ENCODE measurements around the gene NUDT7. TPM values are rescaled to one million over a fixed set of nuclear protein-coding genes. Genes with fewer than 3 reads are reported as not detected.

The NUDT7 gene
- total and polyA plus RNA-seq, 2 experiments from 2014 or later: 5.6 to 14.3 TPM

DNA sequence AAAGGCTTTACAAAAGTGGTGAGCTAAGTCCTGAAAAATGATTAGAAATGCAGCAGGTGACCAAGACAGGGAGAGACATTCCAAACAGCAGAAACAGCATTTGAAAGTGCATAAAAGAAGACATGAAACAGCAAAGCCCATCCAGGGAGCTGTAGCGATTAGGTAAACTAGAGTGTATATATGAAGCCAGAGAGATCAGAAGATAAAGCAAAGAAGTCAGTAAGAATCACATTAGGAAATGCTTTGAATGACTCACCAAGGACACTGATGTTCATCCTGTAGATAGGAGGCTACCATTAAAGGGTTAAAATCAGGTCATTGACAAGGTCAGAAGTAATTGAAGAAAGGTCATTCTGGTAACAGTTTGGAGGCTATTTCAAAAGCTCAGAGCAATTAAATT lies 38.5 kb downstream of the NUDT7 start (continued):
- TF ChIP-seq EZH2 (IDR thresholded peaks at IDR 0.05; ENCODE audit: low read depth, unreplicated experiment): no peak
- TF ChIP-seq STAT1 (IDR thresholded peaks at IDR 0.05; ENCODE audit: unreplicated experiment): no peak
- TF ChIP-seq, protein P1, sequence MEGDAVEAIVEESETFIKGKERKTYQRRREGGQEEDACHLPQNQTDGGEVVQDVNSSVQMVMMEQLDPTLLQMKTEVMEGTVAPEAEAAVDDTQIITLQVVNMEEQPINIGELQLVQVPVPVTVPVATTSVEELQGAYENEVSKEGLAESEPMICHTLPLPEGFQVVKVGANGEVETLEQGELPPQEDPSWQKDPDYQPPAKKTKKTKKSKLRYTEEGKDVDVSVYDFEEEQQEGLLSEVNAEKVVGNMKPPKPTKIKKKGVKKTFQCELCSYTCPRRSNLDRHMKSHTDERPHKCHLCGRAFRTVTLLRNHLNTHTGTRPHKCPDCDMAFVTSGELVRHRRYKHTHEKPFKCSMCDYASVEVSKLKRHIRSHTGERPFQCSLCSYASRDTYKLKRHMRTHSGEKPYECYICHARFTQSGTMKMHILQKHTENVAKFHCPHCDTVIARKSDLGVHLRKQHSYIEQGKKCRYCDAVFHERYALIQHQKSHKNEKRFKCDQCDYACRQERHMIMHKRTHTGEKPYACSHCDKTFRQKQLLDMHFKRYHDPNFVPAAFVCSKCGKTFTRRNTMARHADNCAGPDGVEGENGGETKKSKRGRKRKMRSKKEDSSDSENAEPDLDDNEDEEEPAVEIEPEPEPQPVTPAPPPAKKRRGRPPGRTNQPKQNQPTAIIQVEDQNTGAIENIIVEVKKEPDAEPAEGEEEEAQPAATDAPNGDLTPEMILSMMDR (conservative IDR thresholded peaks at IDR 0.05; ENCODE audit: low read depth in 2 of 2): no peak
- no peak for TF ChIP-seq ZNF331 (CRISPR knock-in tag; IDR thresholded peaks at IDR 0.05; ENCODE audit: low read depth)

DNA sequence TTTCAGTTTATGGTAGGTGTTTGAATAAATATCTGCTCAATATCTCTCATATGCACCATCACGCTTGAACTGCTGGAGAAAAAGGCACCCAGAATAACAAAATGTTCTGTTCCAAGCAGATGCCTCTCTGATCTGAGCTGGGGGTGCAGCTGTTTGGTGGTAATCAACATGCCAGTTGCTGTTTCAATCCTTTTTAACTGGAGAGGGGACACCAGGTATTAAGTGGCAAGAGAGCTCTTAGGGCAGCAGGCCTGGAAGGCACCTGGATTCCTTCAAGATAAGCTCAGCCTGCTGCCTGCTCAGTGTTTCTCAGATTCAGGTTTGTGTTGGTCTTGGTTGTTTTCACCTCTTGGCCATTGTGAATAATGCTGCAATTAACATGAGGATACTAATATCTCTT lies 38.9 kb downstream of the NUDT7 start:
- H3K36me3 ChIP-seq (ENCODE audit: insufficient read depth): no peaks in the 10 kb centered on the region
- H3K27me3 ChIP-seq (ENCODE audit: insufficient read depth): no peaks in the 10 kb centered on the region
- H3K4me2 ChIP-seq: no peak overlapping the region
- no peaks in the 10 kb centered on the region for H3K36me3 Mint-ChIP-seq (ENCODE audit: low read depth)
- H3K9me2 ChIP-seq (ENCODE audit: insufficient read depth): peaks cover 5% of the 10 kb centered on the region; the same call in 1 of the 2 replicates
- H3K4me3 ChIP-seq: no peak overlapping the region
- no peaks in the 10 kb centered on the region for H3K4me1 Mint-ChIP-seq
- H3K27ac Mint-ChIP-seq: no peak overlapping the region
- no peak overlapping the region for H2AFZ ChIP-seq
- no peaks in the 10 kb centered on the region for H3K27me3 Mint-ChIP-seq (ENCODE audit: insufficient read depth, low read depth, poor library complexity)
- H3K9me3 Mint-ChIP-seq: peaks cover 3% of the 10 kb centered on the region; the same call in 1 of the 3 replicates
- no peaks in the 10 kb centered on the region for H3K4me1 ChIP-seq (ENCODE audit: insufficient read depth)
- no peaks in the 10 kb centered on the region for H3F3A ChIP-seq (replicated peaks; ENCODE audit: low read depth)
- ATAC-seq (no peak), DNase-seq (ENCODE audit: low spot score) (no peak)
- no peaks in the 10 kb centered on the region for H4K20me1 ChIP-seq (replicated peaks; ENCODE audit: insufficient read depth)
- no peak overlapping the region for H3K27ac ChIP-seq (ENCODE audit: low read depth)
- H3K4me3 Mint-ChIP-seq: no peak overlapping the region
- no peaks in the 10 kb centered on the region for H3K79me2 ChIP-seq (replicated peaks; ENCODE audit: insufficient read depth)
- TF ChIP-seq ZNF114 (CRISPR knock-in tag; IDR thresholded peaks at IDR 0.05) (no peak), ZNF331 (CRISPR knock-in tag; IDR thresholded peaks at IDR 0.05; ENCODE audit: low read depth) (no peak), CREB1 (CRISPR knock-in tag; IDR thresholded peaks at IDR 0.05; ENCODE audit: low read depth) (no peak), JUNB (IDR thresholded peaks at IDR 0.05; ENCODE audit: unreplicated experiment) (no peak), EZH2 (IDR thresholded peaks at IDR 0.05; ENCODE audit: low read depth, unreplicated experiment) (no peak)
- TF ChIP-seq, protein P2, sequence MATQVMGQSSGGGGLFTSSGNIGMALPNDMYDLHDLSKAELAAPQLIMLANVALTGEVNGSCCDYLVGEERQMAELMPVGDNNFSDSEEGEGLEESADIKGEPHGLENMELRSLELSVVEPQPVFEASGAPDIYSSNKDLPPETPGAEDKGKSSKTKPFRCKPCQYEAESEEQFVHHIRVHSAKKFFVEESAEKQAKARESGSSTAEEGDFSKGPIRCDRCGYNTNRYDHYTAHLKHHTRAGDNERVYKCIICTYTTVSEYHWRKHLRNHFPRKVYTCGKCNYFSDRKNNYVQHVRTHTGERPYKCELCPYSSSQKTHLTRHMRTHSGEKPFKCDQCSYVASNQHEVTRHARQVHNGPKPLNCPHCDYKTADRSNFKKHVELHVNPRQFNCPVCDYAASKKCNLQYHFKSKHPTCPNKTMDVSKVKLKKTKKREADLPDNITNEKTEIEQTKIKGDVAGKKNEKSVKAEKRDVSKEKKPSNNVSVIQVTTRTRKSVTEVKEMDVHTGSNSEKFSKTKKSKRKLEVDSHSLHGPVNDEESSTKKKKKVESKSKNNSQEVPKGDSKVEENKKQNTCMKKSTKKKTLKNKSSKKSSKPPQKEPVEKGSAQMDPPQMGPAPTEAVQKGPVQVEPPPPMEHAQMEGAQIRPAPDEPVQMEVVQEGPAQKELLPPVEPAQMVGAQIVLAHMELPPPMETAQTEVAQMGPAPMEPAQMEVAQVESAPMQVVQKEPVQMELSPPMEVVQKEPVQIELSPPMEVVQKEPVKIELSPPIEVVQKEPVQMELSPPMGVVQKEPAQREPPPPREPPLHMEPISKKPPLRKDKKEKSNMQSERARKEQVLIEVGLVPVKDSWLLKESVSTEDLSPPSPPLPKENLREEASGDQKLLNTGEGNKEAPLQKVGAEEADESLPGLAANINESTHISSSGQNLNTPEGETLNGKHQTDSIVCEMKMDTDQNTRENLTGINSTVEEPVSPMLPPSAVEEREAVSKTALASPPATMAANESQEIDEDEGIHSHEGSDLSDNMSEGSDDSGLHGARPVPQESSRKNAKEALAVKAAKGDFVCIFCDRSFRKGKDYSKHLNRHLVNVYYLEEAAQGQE (IDR thresholded peaks at IDR 0.05; ENCODE audit: unreplicated experiment): no peak
- TF ChIP-seq, protein P3, sequence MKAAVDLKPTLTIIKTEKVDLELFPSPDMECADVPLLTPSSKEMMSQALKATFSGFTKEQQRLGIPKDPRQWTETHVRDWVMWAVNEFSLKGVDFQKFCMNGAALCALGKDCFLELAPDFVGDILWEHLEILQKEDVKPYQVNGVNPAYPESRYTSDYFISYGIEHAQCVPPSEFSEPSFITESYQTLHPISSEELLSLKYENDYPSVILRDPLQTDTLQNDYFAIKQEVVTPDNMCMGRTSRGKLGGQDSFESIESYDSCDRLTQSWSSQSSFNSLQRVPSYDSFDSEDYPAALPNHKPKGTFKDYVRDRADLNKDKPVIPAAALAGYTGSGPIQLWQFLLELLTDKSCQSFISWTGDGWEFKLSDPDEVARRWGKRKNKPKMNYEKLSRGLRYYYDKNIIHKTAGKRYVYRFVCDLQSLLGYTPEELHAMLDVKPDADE (IDR thresholded peaks at IDR 0.05): no peak
- TF ChIP-seq, protein P1 (conservative IDR thresholded peaks at IDR 0.05; ENCODE audit: low read depth in 2 of 2): no peak
- TF ChIP-seq, protein P4, sequence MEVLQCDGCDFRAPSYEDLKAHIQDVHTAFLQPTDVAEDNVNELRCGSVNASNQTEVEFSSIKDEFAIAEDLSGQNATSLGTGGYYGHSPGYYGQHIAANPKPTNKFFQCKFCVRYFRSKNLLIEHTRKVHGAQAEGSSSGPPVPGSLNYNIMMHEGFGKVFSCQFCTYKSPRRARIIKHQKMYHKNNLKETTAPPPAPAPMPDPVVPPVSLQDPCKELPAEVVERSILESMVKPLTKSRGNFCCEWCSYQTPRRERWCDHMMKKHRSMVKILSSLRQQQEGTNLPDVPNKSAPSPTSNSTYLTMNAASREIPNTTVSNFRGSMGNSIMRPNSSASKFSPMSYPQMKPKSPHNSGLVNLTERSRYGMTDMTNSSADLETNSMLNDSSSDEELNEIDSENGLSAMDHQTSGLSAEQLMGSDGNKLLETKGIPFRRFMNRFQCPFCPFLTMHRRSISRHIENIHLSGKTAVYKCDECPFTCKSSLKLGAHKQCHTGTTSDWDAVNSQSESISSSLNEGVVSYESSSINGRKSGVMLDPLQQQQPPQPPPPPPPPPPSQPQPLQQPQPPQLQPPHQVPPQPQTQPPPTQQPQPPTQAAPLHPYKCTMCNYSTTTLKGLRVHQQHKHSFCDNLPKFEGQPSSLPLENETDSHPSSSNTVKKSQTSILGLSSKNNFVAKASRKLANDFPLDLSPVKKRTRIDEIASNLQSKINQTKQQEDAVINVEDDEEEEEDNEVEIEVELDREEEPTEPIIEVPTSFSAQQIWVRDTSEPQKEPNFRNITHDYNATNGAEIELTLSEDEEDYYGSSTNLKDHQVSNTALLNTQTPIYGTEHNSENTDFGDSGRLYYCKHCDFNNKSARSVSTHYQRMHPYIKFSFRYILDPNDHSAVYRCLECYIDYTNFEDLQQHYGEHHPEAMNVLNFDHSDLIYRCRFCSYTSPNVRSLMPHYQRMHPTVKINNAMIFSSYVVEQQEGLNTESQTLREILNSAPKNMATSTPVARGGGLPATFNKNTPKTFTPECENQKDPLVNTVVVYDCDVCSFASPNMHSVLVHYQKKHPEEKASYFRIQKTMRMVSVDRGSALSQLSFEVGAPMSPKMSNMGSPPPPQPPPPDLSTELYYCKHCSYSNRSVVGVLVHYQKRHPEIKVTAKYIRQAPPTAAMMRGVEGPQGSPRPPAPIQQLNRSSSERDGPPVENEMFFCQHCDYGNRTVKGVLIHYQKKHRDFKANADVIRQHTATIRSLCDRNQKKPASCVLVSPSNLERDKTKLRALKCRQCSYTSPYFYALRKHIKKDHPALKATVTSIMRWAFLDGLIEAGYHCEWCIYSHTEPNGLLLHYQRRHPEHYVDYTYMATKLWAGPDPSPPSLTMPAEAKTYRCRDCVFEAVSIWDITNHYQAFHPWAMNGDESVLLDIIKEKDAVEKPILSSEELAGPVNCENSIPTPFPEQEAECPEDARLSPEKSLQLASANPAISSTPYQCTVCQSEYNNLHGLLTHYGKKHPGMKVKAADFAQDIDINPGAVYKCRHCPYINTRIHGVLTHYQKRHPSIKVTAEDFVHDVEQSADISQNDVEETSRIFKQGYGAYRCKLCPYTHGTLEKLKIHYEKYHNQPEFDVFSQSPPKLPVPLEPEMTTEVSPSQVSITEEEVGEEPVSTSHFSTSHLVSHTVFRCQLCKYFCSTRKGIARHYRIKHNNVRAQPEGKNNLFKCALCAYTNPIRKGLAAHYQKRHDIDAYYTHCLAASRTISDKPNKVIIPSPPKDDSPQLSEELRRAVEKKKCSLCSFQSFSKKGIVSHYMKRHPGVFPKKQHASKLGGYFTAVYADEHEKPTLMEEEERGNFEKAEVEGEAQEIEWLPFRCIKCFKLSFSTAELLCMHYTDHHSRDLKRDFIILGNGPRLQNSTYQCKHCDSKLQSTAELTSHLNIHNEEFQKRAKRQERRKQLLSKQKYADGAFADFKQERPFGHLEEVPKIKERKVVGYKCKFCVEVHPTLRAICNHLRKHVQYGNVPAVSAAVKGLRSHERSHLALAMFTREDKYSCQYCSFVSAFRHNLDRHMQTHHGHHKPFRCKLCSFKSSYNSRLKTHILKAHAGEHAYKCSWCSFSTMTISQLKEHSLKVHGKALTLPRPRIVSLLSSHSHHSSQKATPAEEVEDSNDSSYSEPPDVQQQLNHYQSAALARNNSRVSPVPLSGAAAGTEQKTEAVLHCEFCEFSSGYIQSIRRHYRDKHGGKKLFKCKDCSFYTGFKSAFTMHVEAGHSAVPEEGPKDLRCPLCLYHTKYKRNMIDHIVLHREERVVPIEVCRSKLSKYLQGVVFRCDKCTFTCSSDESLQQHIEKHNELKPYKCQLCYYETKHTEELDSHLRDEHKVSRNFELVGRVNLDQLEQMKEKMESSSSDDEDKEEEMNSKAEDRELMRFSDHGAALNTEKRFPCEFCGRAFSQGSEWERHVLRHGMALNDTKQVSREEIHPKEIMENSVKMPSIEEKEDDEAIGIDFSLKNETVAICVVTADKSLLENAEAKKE (CRISPR knock-in tag; IDR thresholded peaks at IDR 0.05): no peak
